Gastrocnemius medialis (tissue), 4 donors: Measurements from ENCODE around the gene CCDC47.

Experiments used
- POLR2A ChIP-seq, 2 donors: fragments of 450-650 bp; IDR thresholded peaks; one replicate each; pipeline ENCODE4 v1.6.1; 2017; ENCODE audit warnings: antibody characterized with exemption in 2 of 2, mild to moderate bottlenecking in 2 of 2, moderate library complexity in 2 of 2
- TF ChIP-seq, protein P1 (sequence below), 5 experiments: fragments of 450-650 bp in 3 of 5; fragments of 200-600 bp in 2 of 5; sonication (generic) in 2 of 5; IDR thresholded peaks in 4 of 5; conservative IDR thresholded peaks in 1 of 5; 1 replicate in 4 of 5; 2 replicates in 1 of 5; pipeline ENCODE4 v1.5.1; 2016 to 2019; ENCODE audit warnings: antibody characterized with exemption in 5 of 5, mild to moderate bottlenecking in 3 of 5, moderate library complexity in 3 of 5

DNA sequence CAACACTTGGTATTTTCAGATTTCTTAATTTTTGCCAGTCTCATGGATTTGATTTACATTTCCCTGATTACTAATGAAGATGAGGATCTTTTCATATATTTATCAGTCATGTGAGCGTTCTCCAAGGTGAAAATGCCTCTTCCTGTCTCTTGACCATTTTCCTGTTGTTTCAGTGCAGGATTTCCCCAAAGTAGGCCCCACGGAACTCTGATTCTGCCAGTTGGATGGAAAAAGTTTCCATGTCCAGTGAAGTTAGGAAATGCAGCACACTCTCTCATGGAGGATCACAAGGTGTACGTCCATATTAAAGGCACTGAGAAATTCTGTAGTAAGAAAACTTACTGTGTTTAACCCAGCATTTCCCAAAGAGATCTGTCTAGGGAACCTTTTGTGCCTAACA lies 57.0 kb downstream of the CCDC47 start:
- TF ChIP-seq, protein P1, sequence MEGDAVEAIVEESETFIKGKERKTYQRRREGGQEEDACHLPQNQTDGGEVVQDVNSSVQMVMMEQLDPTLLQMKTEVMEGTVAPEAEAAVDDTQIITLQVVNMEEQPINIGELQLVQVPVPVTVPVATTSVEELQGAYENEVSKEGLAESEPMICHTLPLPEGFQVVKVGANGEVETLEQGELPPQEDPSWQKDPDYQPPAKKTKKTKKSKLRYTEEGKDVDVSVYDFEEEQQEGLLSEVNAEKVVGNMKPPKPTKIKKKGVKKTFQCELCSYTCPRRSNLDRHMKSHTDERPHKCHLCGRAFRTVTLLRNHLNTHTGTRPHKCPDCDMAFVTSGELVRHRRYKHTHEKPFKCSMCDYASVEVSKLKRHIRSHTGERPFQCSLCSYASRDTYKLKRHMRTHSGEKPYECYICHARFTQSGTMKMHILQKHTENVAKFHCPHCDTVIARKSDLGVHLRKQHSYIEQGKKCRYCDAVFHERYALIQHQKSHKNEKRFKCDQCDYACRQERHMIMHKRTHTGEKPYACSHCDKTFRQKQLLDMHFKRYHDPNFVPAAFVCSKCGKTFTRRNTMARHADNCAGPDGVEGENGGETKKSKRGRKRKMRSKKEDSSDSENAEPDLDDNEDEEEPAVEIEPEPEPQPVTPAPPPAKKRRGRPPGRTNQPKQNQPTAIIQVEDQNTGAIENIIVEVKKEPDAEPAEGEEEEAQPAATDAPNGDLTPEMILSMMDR (IDR thresholded peaks at IDR 0.05 in 4 of 5, conservative IDR thresholded peaks at IDR 0.05 in 1 of 5) = no peak
- TF ChIP-seq POLR2A (IDR thresholded peaks at IDR 0.05) = no peak
